Astrocyte (in vitro differentiated cells and primary cell): ENCODE data around the gene USP30. TPM values are rescaled to one million over a fixed set of nuclear protein-coding genes. Genes with fewer than 3 reads are reported as not detected.

ENCODE experiments used
- DNase-seq: peaks from one replicate; pipeline ENCODE4 v3.0.0-alpha.2; 2010; ENCODE audit warnings: low read depth
- FAIRE-seq: peaks from 2 replicates; lab custom pipeline; 2011; peaks lifted over from hg19 to GRCh38; lab: Jason Lieb, UNC
- H2AFZ ChIP-seq: 2 replicates; pipeline ENCODE4 v1.6.0; 2012; ENCODE audit warnings: low read depth, low read length, inconsistent platforms
- H3K27ac ChIP-seq: 2 replicates; pipeline ENCODE4 v1.5.1; 2011; ENCODE audit warnings: low read depth, low read length, inconsistent platforms
- H3K27me3 ChIP-seq: 2 replicates; pipeline ENCODE4 v1.6.0; 2011; ENCODE audit warnings: low read length, inconsistent platforms; ENCODE audit not compliant: insufficient read depth
- H3K36me3 ChIP-seq: 2 replicates; pipeline ENCODE4 v1.5.1; 2011; ENCODE audit warnings: low read length, inconsistent platforms; ENCODE audit not compliant: insufficient read depth
- H3K4me1 ChIP-seq: 2 replicates; pipeline ENCODE4 v1.5.1; 2011; ENCODE audit warnings: low read length, inconsistent platforms; ENCODE audit not compliant: insufficient read depth
- H3K4me2 ChIP-seq: 2 replicates; pipeline ENCODE4 v1.6.0; 2012; ENCODE audit warnings: low read length, inconsistent platforms
- H3K4me3 ChIP-seq: 2 replicates; pipeline ENCODE4 v1.5.1; 2011; ENCODE audit warnings: low read depth, mild to moderate bottlenecking, low read length, inconsistent platforms; ENCODE audit not compliant: insufficient read depth
- H3K79me2 ChIP-seq: 2 replicates; pipeline ENCODE4 v1.6.0; 2012; ENCODE audit warnings: mild to moderate bottlenecking, low read length, inconsistent platforms; ENCODE audit not compliant: insufficient read depth
- H3K9ac ChIP-seq: 2 replicates; pipeline ENCODE4 v1.6.0; 2012; ENCODE audit warnings: mild to moderate bottlenecking, low read length, inconsistent platforms
- H3K9me3 ChIP-seq: 2 replicates; pipeline ENCODE4 v1.5.1; 2012; ENCODE audit warnings: low read depth, mild to moderate bottlenecking, low read length, inconsistent platforms; ENCODE audit not compliant: insufficient read depth
- H4K20me1 ChIP-seq: 2 replicates; pipeline ENCODE4 v1.6.0; 2012; ENCODE audit warnings: low read length, inconsistent platforms; ENCODE audit not compliant: insufficient read depth
- H3K27ac Mint-ChIP-seq: one replicate; pipeline ENCODE4 v1.8.0; 2021; ENCODE audit warnings: mild to moderate bottlenecking, mixed read lengths; ENCODE audit not compliant: unreplicated experiment
- H3K27me3 Mint-ChIP-seq: one replicate; pipeline ENCODE4 v1.8.0; 2021; ENCODE audit warnings: low read depth, mixed read lengths; ENCODE audit not compliant: unreplicated experiment
- H3K36me3 Mint-ChIP-seq: one replicate; pipeline ENCODE4 v1.8.0; 2021; ENCODE audit warnings: low read depth, mixed read lengths; ENCODE audit not compliant: unreplicated experiment
- H3K4me1 Mint-ChIP-seq: one replicate; pipeline ENCODE4 v1.8.0; 2021; ENCODE audit warnings: low read depth, mixed read lengths; ENCODE audit not compliant: unreplicated experiment
- H3K4me3 Mint-ChIP-seq: one replicate; pipeline ENCODE4 v1.8.0; 2021; ENCODE audit warnings: mild to moderate bottlenecking, moderate library complexity, mixed read lengths; ENCODE audit not compliant: unreplicated experiment
- H3K9me3 Mint-ChIP-seq: one replicate; pipeline ENCODE4 v1.8.0; 2021; ENCODE audit warnings: mild to moderate bottlenecking, mixed read lengths; ENCODE audit not compliant: unreplicated experiment
- EZH2 ChIP-seq: IDR thresholded peaks from 2 replicates; pipeline ENCODE4 v1.6.1; 2012; ENCODE audit warnings: mild to moderate bottlenecking, low read length, inconsistent platforms; ENCODE audit not compliant: insufficient read depth
- total RNA-seq: library from RNA; stranded (reverse); gene quantifications from 2 replicates; pipeline ENCODE4 v1.2.1, GENCODE V29; 2021
- TF ChIP-seq, protein P1 (sequence below): IDR thresholded peaks from 2 replicates; pipeline ENCODE4 v1.5.1; 2011; ENCODE audit warnings: low read depth, mild to moderate bottlenecking, inconsistent platforms, low read length, moderate library complexity; ENCODE audit not compliant: insufficient read depth

USP30 gene
- total RNA-seq, 1 donor from 2014 or later = 12.1 TPM

DNA sequence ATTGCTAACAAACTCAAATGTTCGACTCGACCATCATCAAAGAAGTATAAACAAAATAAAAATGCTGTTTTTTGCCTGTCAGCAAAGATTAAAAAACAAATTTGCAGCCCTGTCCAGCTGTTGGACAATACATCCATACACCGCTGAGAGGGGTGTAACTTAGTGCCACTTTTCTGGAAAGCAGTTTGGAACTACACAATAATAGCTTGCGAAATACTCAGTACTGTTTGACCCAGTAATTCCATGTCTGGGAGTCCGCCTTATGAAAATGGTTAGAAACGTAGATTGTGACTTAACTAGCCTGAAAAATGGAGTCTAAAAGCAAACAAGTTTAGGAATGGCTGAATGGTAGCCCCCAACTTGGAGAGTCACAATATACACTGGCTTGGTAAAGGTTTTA, 6.4 kb downstream of the USP30 start:
- no peak overlapping the region for H3K27ac Mint-ChIP-seq
- no peak overlapping the region for H2AFZ ChIP-seq
- H3K27me3 ChIP-seq = no peaks in the 10 kb centered on the region
- peaks cover 4% of the 10 kb centered on the region for H3K36me3 Mint-ChIP-seq
- H4K20me1 ChIP-seq = no peaks in the 10 kb centered on the region
- peaks cover 12% of the 10 kb centered on the region for H3K36me3 ChIP-seq
- H3K4me1 Mint-ChIP-seq = no peaks in the 10 kb centered on the region
- H3K4me2 ChIP-seq = no peak overlapping the region
- no peak for TF ChIP-seq EZH2
- TF ChIP-seq, protein P1, sequence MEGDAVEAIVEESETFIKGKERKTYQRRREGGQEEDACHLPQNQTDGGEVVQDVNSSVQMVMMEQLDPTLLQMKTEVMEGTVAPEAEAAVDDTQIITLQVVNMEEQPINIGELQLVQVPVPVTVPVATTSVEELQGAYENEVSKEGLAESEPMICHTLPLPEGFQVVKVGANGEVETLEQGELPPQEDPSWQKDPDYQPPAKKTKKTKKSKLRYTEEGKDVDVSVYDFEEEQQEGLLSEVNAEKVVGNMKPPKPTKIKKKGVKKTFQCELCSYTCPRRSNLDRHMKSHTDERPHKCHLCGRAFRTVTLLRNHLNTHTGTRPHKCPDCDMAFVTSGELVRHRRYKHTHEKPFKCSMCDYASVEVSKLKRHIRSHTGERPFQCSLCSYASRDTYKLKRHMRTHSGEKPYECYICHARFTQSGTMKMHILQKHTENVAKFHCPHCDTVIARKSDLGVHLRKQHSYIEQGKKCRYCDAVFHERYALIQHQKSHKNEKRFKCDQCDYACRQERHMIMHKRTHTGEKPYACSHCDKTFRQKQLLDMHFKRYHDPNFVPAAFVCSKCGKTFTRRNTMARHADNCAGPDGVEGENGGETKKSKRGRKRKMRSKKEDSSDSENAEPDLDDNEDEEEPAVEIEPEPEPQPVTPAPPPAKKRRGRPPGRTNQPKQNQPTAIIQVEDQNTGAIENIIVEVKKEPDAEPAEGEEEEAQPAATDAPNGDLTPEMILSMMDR = no peak
- H3K4me3 ChIP-seq = no peak overlapping the region
- H3K27me3 Mint-ChIP-seq = no peaks in the 10 kb centered on the region
- H3K9me3 Mint-ChIP-seq = peaks cover 4% of the 10 kb centered on the region
- H3K79me2 ChIP-seq = peaks cover 6% of the 10 kb centered on the region
- no peak overlapping the region for H3K9ac ChIP-seq
- no peak for DNase-seq
- no peak overlapping the region for H3K4me3 Mint-ChIP-seq
- FAIRE-seq = no peak
- no peak overlapping the region for H3K27ac ChIP-seq
- no peaks in the 10 kb centered on the region for H3K4me1 ChIP-seq
- no peaks in the 10 kb centered on the region for H3K9me3 ChIP-seq

DNA sequence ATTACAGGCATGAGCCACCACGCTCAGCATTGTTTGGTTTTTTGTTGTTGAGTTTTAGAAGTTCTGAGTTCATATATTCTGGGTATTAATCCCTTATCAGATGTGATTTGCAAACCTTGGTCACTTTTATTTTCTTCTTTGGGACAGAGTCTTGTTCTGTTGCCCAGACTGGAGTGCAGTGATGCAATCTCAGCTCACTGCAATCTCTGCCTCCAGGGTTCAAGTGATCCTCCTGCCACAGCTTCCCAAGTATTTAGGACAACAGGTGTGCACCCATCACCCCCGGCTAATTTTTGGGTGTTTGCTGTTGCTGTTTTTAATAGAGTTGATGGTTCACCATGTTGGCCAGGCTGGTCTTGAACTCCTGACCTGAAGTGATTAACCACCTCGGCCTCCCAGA, 11.8 kb downstream of the USP30 start:
- no peak for TF ChIP-seq EZH2
- TF ChIP-seq, protein P1 = no peak
- no peak for FAIRE-seq
- Mint-ChIP-seq H3K27me3 (no peaks in the 10 kb centered on the region), H3K36me3 (peaks cover 4% of the 10 kb centered on the region), H3K9me3 (peaks cover 4% of the 10 kb centered on the region), H3K4me1 (no peaks in the 10 kb centered on the region), H3K4me3 (no peak overlapping the region), H3K27ac (no peak overlapping the region)
- H3K4me2 ChIP-seq = no peak overlapping the region
- H2AFZ ChIP-seq = no peak overlapping the region
- H3K79me2 ChIP-seq = no peaks in the 10 kb centered on the region
- H3K9me3 ChIP-seq = no peaks in the 10 kb centered on the region
- no peak overlapping the region for H3K4me3 ChIP-seq
- no peak for DNase-seq
- no peaks in the 10 kb centered on the region for H3K4me1 ChIP-seq
- H3K27me3 ChIP-seq = no peaks in the 10 kb centered on the region
- no peaks in the 10 kb centered on the region for H4K20me1 ChIP-seq
- no peak overlapping the region for H3K9ac ChIP-seq
- no peak overlapping the region for H3K27ac ChIP-seq
- H3K36me3 ChIP-seq = peaks cover 19% of the 10 kb centered on the region

DNA sequence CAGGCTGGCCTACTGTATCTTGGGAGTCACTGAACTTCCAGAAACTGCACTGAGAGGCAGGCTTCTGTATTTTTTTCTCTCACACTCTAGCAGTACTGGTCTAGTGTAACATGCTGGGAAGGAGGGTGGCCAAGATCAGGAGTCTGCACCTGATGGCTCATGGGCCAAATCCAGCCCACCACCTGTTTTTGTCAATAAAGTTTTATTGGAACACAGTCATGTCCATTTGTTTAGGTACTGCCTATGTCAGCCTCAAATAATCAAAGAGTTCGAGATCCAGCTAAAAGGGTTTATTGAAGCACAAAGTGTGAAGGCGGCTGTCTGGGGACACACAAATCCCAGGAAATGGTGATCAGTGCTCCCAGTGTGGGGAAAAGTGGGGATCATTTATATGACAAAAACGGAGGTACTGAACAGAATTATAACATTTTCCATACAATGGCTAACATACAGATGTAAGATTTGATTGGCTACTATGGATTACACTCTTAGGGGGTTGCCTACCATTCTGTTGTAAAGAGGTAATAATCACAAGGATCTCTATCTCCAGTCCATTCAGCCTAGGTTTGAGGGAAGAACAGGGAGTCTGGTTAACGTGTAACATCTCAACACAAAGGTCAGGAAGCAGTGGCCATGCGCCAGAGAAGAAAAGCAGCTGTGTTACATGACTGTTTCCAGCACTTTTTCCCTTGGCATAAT, 12.9 kb downstream of the USP30 start:
- H3K4me3 Mint-ChIP-seq = no peak overlapping the region
- no peaks in the 10 kb centered on the region for H3K27me3 Mint-ChIP-seq
- no peaks in the 10 kb centered on the region for H3K4me1 Mint-ChIP-seq
- Histone ChIP-seq H2AFZ (no peak overlapping the region), H3K4me1 (no peaks in the 10 kb centered on the region), H3K9ac (no peak overlapping the region), H4K20me1 (no peaks in the 10 kb centered on the region), H3K27ac (no peak overlapping the region), H3K4me3 (no peak overlapping the region), H3K27me3 (no peaks in the 10 kb centered on the region), H3K36me3 (peaks cover 15% of the 10 kb centered on the region), H3K9me3 (no peaks in the 10 kb centered on the region), H3K79me2 (no peaks in the 10 kb centered on the region), H3K4me2 (no peak overlapping the region)
- peaks cover 12% of the 10 kb centered on the region for H3K36me3 Mint-ChIP-seq
- no peak overlapping the region for H3K27ac Mint-ChIP-seq
- no peak for TF ChIP-seq EZH2
- TF ChIP-seq, protein P1 = no peak
- DNase-seq = no peak
- peaks cover 6% of the 10 kb centered on the region for H3K9me3 Mint-ChIP-seq
- FAIRE-seq = no peak
